ENCODE data around the gene CYBRD1. TPM values are rescaled to one million over a fixed set of nuclear protein-coding genes. Genes with fewer than 3 reads are reported as not detected.

CYBRD1 gene
- total RNA-seq, 4 donors from 2014 or later, result 158 to 241 (median 194) TPM

DNA sequence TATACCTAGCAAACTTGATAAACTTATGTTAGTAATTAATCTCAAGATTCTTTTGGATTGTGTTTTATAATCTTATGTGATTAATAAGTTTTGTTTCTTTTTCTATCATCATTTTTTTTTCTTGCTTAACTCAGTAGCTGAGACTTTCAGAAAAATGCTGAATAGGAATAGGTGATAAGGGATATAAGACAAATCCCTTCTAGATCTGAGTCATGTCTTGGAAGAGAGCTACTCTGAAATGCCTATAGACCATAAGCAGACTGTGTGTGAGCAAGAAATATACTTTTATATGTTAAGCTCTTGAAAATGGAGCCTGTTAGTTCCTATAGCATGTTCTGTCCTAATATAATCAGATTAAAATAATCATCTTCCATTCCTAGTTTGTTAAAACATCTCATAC lies 29.6 kb downstream of the CYBRD1 start:
- no peak for DNase-seq (ENCODE audit: low spot score in 2 of 2)
- no peak overlapping the region for H3K4me3 ChIP-seq (ENCODE audit: low read depth, poor library complexity, severe bottlenecking)
- intact Hi-C loops (cut with DNase I; ENCODE audit: low total_unique reads), result no loop called here
- TF ChIP-seq POLR2A (IDR thresholded peaks at IDR 0.05) (no peak), CTCF (IDR thresholded peaks at IDR 0.05) (no peak)

DNA sequence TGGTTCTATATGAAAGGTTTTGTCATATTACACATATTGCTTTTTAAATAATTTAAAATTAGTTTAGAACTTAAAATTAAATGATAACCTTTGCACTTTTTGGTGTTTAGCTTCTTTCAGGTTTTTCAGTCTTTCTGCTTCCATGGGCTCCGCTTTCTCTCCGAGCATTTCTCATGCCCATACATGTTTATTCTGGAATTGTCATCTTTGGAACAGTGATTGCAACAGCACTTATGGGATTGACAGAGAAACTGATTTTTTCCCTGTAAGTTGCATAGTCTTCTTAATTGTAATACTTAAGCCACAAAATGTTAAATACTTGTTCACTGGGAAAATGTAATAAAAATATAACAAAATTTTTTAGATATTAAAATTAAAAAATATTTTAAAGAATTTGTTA lies 31.0 kb downstream of the CYBRD1 start:
- no peak for DNase-seq (ENCODE audit: low spot score in 2 of 2)
- no peak overlapping the region for H3K4me3 ChIP-seq (ENCODE audit: low read depth, poor library complexity, severe bottlenecking)
- TF ChIP-seq POLR2A (IDR thresholded peaks at IDR 0.05), result no peak
- no peak for TF ChIP-seq CTCF (IDR thresholded peaks at IDR 0.05)
- WGBS, 2 donors, result 52 to 71% methylated on average over 2 of the region's 2 CpGs
- intact Hi-C loops (cut with DNase I; ENCODE audit: low total_unique reads), result no loop called here

GRCh38 chr2:171553858-171554257 lies 31.6 kb downstream of the CYBRD1 start:
- TF ChIP-seq CTCF (IDR thresholded peaks at IDR 0.05), result no peak
- no peak for TF ChIP-seq POLR2A (IDR thresholded peaks at IDR 0.05)
- no peak overlapping the region for H3K4me3 ChIP-seq (ENCODE audit: low read depth, poor library complexity, severe bottlenecking)
- no peak for DNase-seq (ENCODE audit: low spot score in 2 of 2)
- WGBS, 2 donors, result 89 to 94% methylated on average over 8 of the region's 8 CpGs
- intact Hi-C loops (cut with DNase I; ENCODE audit: low total_unique reads), result no loop called here

- intact Hi-C loops (cut with DNase I; ENCODE audit: low total_unique reads), result no loop called here
- H3K4me3 ChIP-seq (ENCODE audit: low read depth, poor library complexity, severe bottlenecking), result no peak overlapping the region
- 53 to 74% methylated on average over 3 of the region's 3 CpGs for WGBS, 2 donors
- DNase-seq (ENCODE audit: low spot score in 2 of 2), result no peak
- TF ChIP-seq CTCF (IDR thresholded peaks at IDR 0.05) (no peak), POLR2A (IDR thresholded peaks at IDR 0.05) (no peak)
Observed at GRCh38 chr2:171554991-171555615, 32.8 kb downstream of the CYBRD1 start.

- intact Hi-C loops (cut with DNase I; ENCODE audit: low total_unique reads), result no loop called here
- no peak for DNase-seq (ENCODE audit: low spot score in 2 of 2)
- TF ChIP-seq POLR2A (IDR thresholded peaks at IDR 0.05), result no peak
- no peak for TF ChIP-seq CTCF (IDR thresholded peaks at IDR 0.05)
- 69 to 87% methylated on average over 4 of the region's 4 CpGs for WGBS, 2 donors
- H3K4me3 ChIP-seq (ENCODE audit: low read depth, poor library complexity, severe bottlenecking), result no peak overlapping the region
Observed at GRCh38 chr2:171557363-171557762, 35.1 kb downstream of the CYBRD1 start.

DNA sequence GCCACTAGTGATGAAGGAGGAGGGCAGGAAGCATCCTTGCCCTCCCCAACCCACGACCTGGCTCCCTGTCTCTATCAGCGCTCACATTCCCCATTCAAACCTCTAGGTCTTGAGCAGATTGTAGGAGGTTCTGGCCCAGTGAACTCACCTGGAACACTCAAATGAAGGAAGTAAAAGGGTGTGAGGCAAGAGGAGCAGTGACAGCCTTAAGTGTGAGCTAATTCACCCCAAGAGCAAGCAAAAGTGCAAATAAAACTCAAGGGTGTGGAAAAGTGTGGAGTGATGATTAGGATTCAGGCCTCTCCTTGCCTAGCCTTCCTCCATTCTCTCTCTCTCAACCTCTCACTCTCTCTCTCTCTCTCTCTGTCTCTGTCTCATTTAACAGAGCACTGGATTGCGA lies 41.0 kb downstream of the CYBRD1 start:
- H3K4me3 ChIP-seq (ENCODE audit: low read depth, poor library complexity, severe bottlenecking), result no peak overlapping the region
- no peak for DNase-seq (ENCODE audit: low spot score in 2 of 2)
- 84 to 88% methylated on average over 3 of the region's 3 CpGs for WGBS, 2 donors
- TF ChIP-seq POLR2A (IDR thresholded peaks at IDR 0.05) (no peak), CTCF (IDR thresholded peaks at IDR 0.05) (no peak)
- intact Hi-C loops (cut with DNase I; ENCODE audit: low total_unique reads), result no loop called here
